H1 (cell line): ENCODE data around the gene OTP. TPM values are rescaled to one million over a fixed set of nuclear protein-coding genes. Genes with fewer than 3 reads are reported as not detected.

Experiments
- CTCF ChIA-PET: fragments of 300-600 bp; sonication (Branson Sonifier 250); formaldehyde crosslinking; loops from one replicate; lab custom pipeline; 2021; ENCODE audit not compliant: partially characterized antibody; lab: Charles Lee
- POLR2A ChIA-PET: fragments of 300-600 bp; sonication (Branson Sonifier 250); formaldehyde crosslinking; loops from one replicate; lab custom pipeline; 2021; ENCODE audit warnings: inconsistent platforms; ENCODE audit not compliant: partially characterized antibody; lab: Charles Lee
- DNase-seq, 2 experiments: peaks; one replicate each; pipeline versions ENCODE4 v3.0.0 to v3.0.0-alpha.2; 2010 to 2022; ENCODE audit warnings: low spot score in 2 of 2, low read depth in 1 of 2, mixed read lengths in 1 of 2
- FAIRE-seq: peaks from 2 replicates; lab custom pipeline; 2011; peaks lifted over from hg19 to GRCh38; lab: Jason Lieb, UNC
- H2AFZ ChIP-seq: 2 replicates; pipeline ENCODE4 v1.8.1; 2012; ENCODE audit warnings: low read length, inconsistent platforms
- H2AK5ac ChIP-seq: 2 replicates; pipeline ENCODE4 v1.6.1; 2013; ENCODE audit warnings: low read depth, low read length
- H2BK120ac ChIP-seq: replicated peaks from 2 replicates; pipeline ENCODE3; 2013; ENCODE audit warnings: low read depth, low read length, inconsistent platforms
- H2BK12ac ChIP-seq: 2 replicates; pipeline ENCODE4 v1.6.1; 2013; ENCODE audit warnings: low read depth, low read length
- H2BK15ac ChIP-seq: 2 replicates; pipeline ENCODE4 v1.6.1; 2013; ENCODE audit warnings: low read length
- H2BK20ac ChIP-seq: 2 replicates; pipeline ENCODE4 v1.6.1; 2013; ENCODE audit warnings: low read length
- H2BK5ac ChIP-seq: 2 replicates; pipeline ENCODE4 v1.6.1; 2013; ENCODE audit warnings: low read depth, low read length
- H3K14ac ChIP-seq: 2 replicates; pipeline ENCODE4 v1.6.1; 2013; ENCODE audit warnings: inconsistent platforms; ENCODE audit not compliant: insufficient read length
- H3K18ac ChIP-seq: 2 replicates; pipeline ENCODE4 v1.6.1; 2013; ENCODE audit warnings: low read length; ENCODE audit errors: extremely low read depth
- H3K23ac ChIP-seq: 2 replicates; pipeline ENCODE4 v1.6.1; 2013; ENCODE audit warnings: inconsistent platforms; ENCODE audit not compliant: insufficient read length
- H3K23me2 ChIP-seq: 2 replicates; pipeline ENCODE4 v1.6.1; 2013; ENCODE audit warnings: low read depth, low read length
- H3K27ac ChIP-seq: 2 replicates; pipeline ENCODE4 v1.6.1; 2011; ENCODE audit warnings: low read depth, low read length, inconsistent platforms
- H3K27me3 ChIP-seq, 4 experiments: replicated peaks in 1 of 4; 1 replicate in 1 of 4; 2 replicates in 3 of 4; pipeline versions ENCODE4 v1.6.1 to v1.8.1; 2011 to 2013; ENCODE audit warnings: low read length in 3 of 4, mild to moderate bottlenecking in 3 of 4, inconsistent platforms in 2 of 4, mixed read lengths in 2 of 4, moderate library complexity in 1 of 4; ENCODE audit not compliant: control insufficient read depth in 3 of 4, insufficient read depth in 3 of 4; ENCODE audit errors: extremely low read depth in 1 of 4
- H3K36me3 ChIP-seq, 4 experiments: 2 replicates each; pipeline versions ENCODE4 v1.6.1 to v1.8.1; 2011 to 2013; ENCODE audit warnings: mild to moderate bottlenecking in 4 of 4, low read length in 3 of 4, moderate library complexity in 2 of 4, control low read depth in 1 of 4, inconsistent platforms in 1 of 4; ENCODE audit not compliant: insufficient read depth in 4 of 4, control insufficient read depth in 2 of 4
- H3K4ac ChIP-seq: replicated peaks from 2 replicates; pipeline ENCODE3; 2013; ENCODE audit warnings: low read length, low read depth, mixed read lengths, inconsistent platforms; ENCODE audit not compliant: insufficient read length
- H3K4me1 ChIP-seq, 4 experiments: replicated peaks in 1 of 4; 1 replicate in 1 of 4; 2 replicates in 3 of 4; pipeline versions ENCODE4 v1.6.1 to v1.8.1; 2011 to 2013; ENCODE audit warnings: low read length in 3 of 4, inconsistent platforms in 2 of 4, mixed read lengths in 1 of 4; ENCODE audit not compliant: insufficient read depth in 4 of 4, control insufficient read depth in 3 of 4
- H3K4me2 ChIP-seq, 2 experiments: 2 replicates each; pipeline versions ENCODE4 v1.6.1 to v1.8.1; 2011 to 2013; ENCODE audit warnings: low read depth in 2 of 2, low read length in 2 of 2, control low read depth in 1 of 2, inconsistent platforms in 1 of 2, mild to moderate bottlenecking in 1 of 2; ENCODE audit not compliant: insufficient read depth in 1 of 2
- H3K4me3 ChIP-seq, 4 experiments: fragments of 200-600, 300-600 bp in 1 of 4; sonication (generic), shearing (Covaris generic), sonication (Bioruptor Twin) in 1 of 4; 2 replicates each; pipeline versions ENCODE4 v1.5.1 to v1.8.1; 2011 to 2016; ENCODE audit warnings: low read length in 4 of 4, low read depth in 3 of 4, control low read depth in 2 of 4, inconsistent platforms in 2 of 4, mild to moderate bottlenecking in 2 of 4, mixed read lengths in 1 of 4, moderate library complexity in 1 of 4; ENCODE audit not compliant: insufficient read depth in 2 of 4; ENCODE audit errors: extremely low read depth in 1 of 4
- H3K56ac ChIP-seq: replicated peaks from 2 replicates; pipeline ENCODE3; 2013; ENCODE audit warnings: low read depth, mild to moderate bottlenecking, mixed read lengths, low read length, inconsistent platforms; ENCODE audit not compliant: insufficient read length
- H3K79me1 ChIP-seq: 2 replicates; pipeline ENCODE4 v1.6.1; 2013; ENCODE audit warnings: low read depth, low read length, control low read depth
- H3K79me2 ChIP-seq, 2 experiments: 2 replicates each; pipeline versions ENCODE4 v1.6.1 to v1.8.1; 2012 to 2013; ENCODE audit warnings: low read length in 2 of 2, mild to moderate bottlenecking in 2 of 2, inconsistent platforms in 1 of 2; ENCODE audit not compliant: insufficient read depth in 2 of 2, control insufficient read depth in 1 of 2
- H3K9ac ChIP-seq, 4 experiments: replicated peaks in 1 of 4; 1 replicate in 1 of 4; 2 replicates in 3 of 4; pipeline versions ENCODE4 v1.6.1 to v1.8.1; 2011 to 2013; ENCODE audit warnings: low read depth in 3 of 4, low read length in 3 of 4, control low read depth in 2 of 4, mild to moderate bottlenecking in 2 of 4, moderate library complexity in 2 of 4, inconsistent platforms in 1 of 4; ENCODE audit errors: extremely low read depth in 1 of 4
- H3K9me3 ChIP-seq, 2 experiments: 2 replicates each; pipeline versions ENCODE4 v1.6.1 to v1.8.1; 2012 to 2013; ENCODE audit warnings: mild to moderate bottlenecking in 2 of 2, moderate library complexity in 2 of 2, control low read depth in 1 of 2, inconsistent platforms in 1 of 2, low read depth in 1 of 2, low read length in 1 of 2, mixed read lengths in 1 of 2; ENCODE audit not compliant: insufficient read depth in 2 of 2
- H4K20me1 ChIP-seq, 2 experiments: replicated peaks in 1 of 2; 2 replicates each; pipeline versions ENCODE3 to v1.8.1; 2011 to 2013; ENCODE audit warnings: inconsistent platforms in 2 of 2, low read length in 2 of 2, mild to moderate bottlenecking in 1 of 2; ENCODE audit not compliant: insufficient read depth in 2 of 2, control insufficient read depth in 1 of 2
- H4K5ac ChIP-seq: 2 replicates; pipeline ENCODE4 v1.6.1; 2013; ENCODE audit warnings: low read length, low read depth, mixed read lengths, inconsistent platforms; ENCODE audit not compliant: insufficient read length
- H4K8ac ChIP-seq: 2 replicates; pipeline ENCODE4 v1.8.0; 2013; ENCODE audit warnings: mild to moderate bottlenecking, moderate library complexity, low read length, inconsistent platforms; ENCODE audit not compliant: insufficient read depth; ENCODE audit errors: extremely low read depth
- H4K91ac ChIP-seq: replicated peaks from 2 replicates; pipeline ENCODE3; 2013; ENCODE audit warnings: low read length, mixed read lengths, inconsistent platforms; ENCODE audit not compliant: insufficient read length
- ASH2L ChIP-seq: fragments of 200-600, 300-600 bp; sonication (generic); IDR thresholded peaks from one replicate; pipeline ENCODE4 v1.7.1; 2017; ENCODE audit warnings: low read length
- CEBPB ChIP-seq: IDR thresholded peaks from 2 replicates; pipeline ENCODE4 v1.6.1; 2012; ENCODE audit warnings: low read depth, low read length
- CTCF ChIP-seq, 3 experiments: IDR thresholded peaks; 1 replicate in 2 of 3; 2 replicates in 1 of 3; pipeline versions ENCODE4 v1.5.1 to v1.6.1; 2011; ENCODE audit warnings: low read length in 3 of 3, mild to moderate bottlenecking in 3 of 3, inconsistent platforms in 2 of 3, low read depth in 1 of 3, moderate library complexity in 1 of 3; ENCODE audit not compliant: insufficient read depth in 1 of 3; ENCODE audit errors: control extremely low read depth in 1 of 3
- EZH2 ChIP-seq: fragments of 200-600 bp; sonication (generic); IDR thresholded peaks from 2 replicates; pipeline ENCODE4 v1.7.1; 2012; ENCODE audit warnings: low read depth, mild to moderate bottlenecking, moderate library complexity, low read length, inconsistent platforms; ENCODE audit not compliant: severe bottlenecking
- KDM1A ChIP-seq: fragments of 200-600, 300-600 bp; sonication (generic); IDR thresholded peaks from 2 replicates; pipeline ENCODE4 v1.7.1; 2016; ENCODE audit warnings: mild to moderate bottlenecking, low read length, borderline replicate concordance
- RNF2 ChIP-seq: fragments of 200-900, 300-1000 bp; sonication (generic); IDR thresholded peaks from 2 replicates; pipeline ENCODE4 v1.7.1; 2016; ENCODE audit warnings: borderline replicate concordance, low read depth, mild to moderate bottlenecking, antibody characterized with exemption, low read length; ENCODE audit not compliant: poor library complexity, severe bottlenecking; ENCODE audit errors: missing control alignments
- RXRA ChIP-seq: IDR thresholded peaks from 2 replicates; pipeline ENCODE4 v1.6.1; 2011; ENCODE audit warnings: low read depth, mild to moderate bottlenecking, low read length, moderate library complexity; ENCODE audit not compliant: insufficient read depth
- SIN3A ChIP-seq, 2 experiments: IDR thresholded peaks in 1 of 2; conservative IDR thresholded peaks in 1 of 2; 2 replicates each; pipeline ENCODE4 v1.6.1; 2011 to 2012; ENCODE audit warnings: low read length in 2 of 2, improper control_type of control experiment in 1 of 2, low read depth in 1 of 2, mild to moderate bottlenecking in 1 of 2
- TCF12 ChIP-seq: IDR thresholded peaks from 2 replicates; pipeline ENCODE4 v1.6.1; 2011; ENCODE audit warnings: low read depth, mild to moderate bottlenecking, low read length
- WGBS, 2 experiments: shearing (Covaris generic) in 1 of 2; methylation state at CpG; one replicate each; pipeline versions ENCODE4 v1.1.6 to v1.1.7; 2013 to 2015; ENCODE audit warnings: low lambda C conversion rate in 2 of 2, mixed read lengths in 2 of 2, inconsistent platforms in 1 of 2, low coverage in 1 of 2, missing lambda C conversion rate in 1 of 2; ENCODE audit not compliant: insufficient replicate concordance in 2 of 2, insufficient coverage in 1 of 2, insufficient read length in 1 of 2; ENCODE audit errors: extremely low coverage in 1 of 2, missing lambda C conversion rate in 1 of 2; 5-methylcytosine and 5-hydroxymethylcytosine counted together
- polyA plus RNA-seq, 7 experiments: library from polyadenylated mRNA; depleted of rRNA in 3 of 7; stranded (reverse) in 5 of 7; unstranded in 2 of 7; fragments of >200 nt in 5 of 7; fragments of 200-250 nt in 2 of 7; gene quantifications; 1 replicate in 5 of 7; 2 replicates in 1 of 7; 4 replicates in 1 of 7; pipeline versions ENCODE4 v1.2.1 to v1.2.3, GENCODE V29; 2011 to 2013; ENCODE audit warnings: missing spikeins in 2 of 7, mixed read lengths in 2 of 7
- total RNA-seq: library from RNA; stranded (reverse); fragmentation: NEBNext Ultra II Directional; extraction: Animal tissue kit (Norgen Biotek cat#: 25700); gene quantifications from 2 replicates; pipeline ENCODE4 v1.2.1, GENCODE V29; 2021

The OTP gene
- total and polyA plus RNA-seq, 2 of the 8 experiments (the other 6 are each of a cell fraction or from before 2014, with no cell fraction given) = not detected

GRCh38 chr5:77663090-77663863 is 24.8 kb upstream of the OTP start:
- Histone ChIP-seq H3K18ac (no peak overlapping the region), H3K9ac (no peak overlapping the region), H4K20me1 (no peaks in the 10 kb centered on the region), H3K27ac (no peak overlapping the region), H3K79me2 (no peaks in the 10 kb centered on the region), H2AFZ (no peak overlapping the region), H3K56ac (no peak overlapping the region), H3K79me1 (no peaks in the 10 kb centered on the region), H3K14ac (no peak overlapping the region), H2BK12ac (no peak overlapping the region), H2BK15ac (no peak overlapping the region), H2BK5ac (no peak overlapping the region), H3K23me2 (no peaks in the 10 kb centered on the region), H4K5ac (no peak overlapping the region), H3K4me3 (no peak overlapping the region), H3K4me1 (no peaks in the 10 kb centered on the region), H3K23ac (no peak overlapping the region), H2AK5ac (no peak overlapping the region), H2BK120ac (no peak overlapping the region), H3K36me3 (no peaks in the 10 kb centered on the region), H3K27me3 (no peaks in the 10 kb centered on the region; a peak in 2 of 7 replicates), H4K8ac (no peak overlapping the region), H2BK20ac (no peak overlapping the region), H3K4ac (no peak overlapping the region), H4K91ac (no peak overlapping the region), H3K9me3 (no peaks in the 10 kb centered on the region), H3K4me2 (no peak overlapping the region)
- no peak for DNase-seq
- ChIA-PET POLR2A (interaction anchor here (1.1 kb wide), 1 partner anchor 18 kb away, joined by 3 read pairs; no protein-coding TSS in a partner anchor), CTCF (interaction anchor here (0.9 to 1.8 kb wide), 4 partner anchors 11 to 166 kb away, joined by 3 to 5 read pairs (median 4); no protein-coding TSS in a partner anchor)
- WGBS, 2 experiments = 87% methylated on average over 7 of the region's 7 CpGs; no CpG with 5 or more reads in 1 of the 2 experiments
- FAIRE-seq = no peak
- TF ChIP-seq CEBPB = no peak
- no peak for TF ChIP-seq SIN3A (conservative IDR thresholded peaks at IDR 0.05 in 1 of 2, IDR thresholded peaks at IDR 0.05 in 1 of 2; ENCODE audit: low read depth in 1 of 2, low read length in 2 of 2)
- no peak for TF ChIP-seq KDM1A
- no peak for TF ChIP-seq RNF2
- TF ChIP-seq TCF12 = no peak
- no peak for TF ChIP-seq CTCF (IDR thresholded peaks at IDR 0.05; ENCODE audit: control extremely low read depth in 1 of 3, insufficient read depth in 1 of 3, low read depth in 1 of 3, low read length in 3 of 3)
- TF ChIP-seq ASH2L = no peak
- no peak for TF ChIP-seq EZH2
- TF ChIP-seq RXRA = no peak
